Stimulated activated CD4-positive, alpha-beta T cell treated with anti-CD3 and anti-CD28 coated beads, Interleukin-4, amount 100 ng/mL, for 1 hour (primary cell): ENCODE measurements around the gene TRIP13.
A peak's percentile ranks its signal among the peaks of the same experiment; 100 is the strongest.
"Not testable (repeated sequence)": the region's sequence is repeated elsewhere in the genome, so short reads cannot be mapped to it uniquely, and the experiment has no call there.

ENCODE experiments used
- DNase-seq: peaks from one replicate; pipeline ENCODE4 v3.0.0-alpha.2; 2020

Gene TRIP13, protein sequence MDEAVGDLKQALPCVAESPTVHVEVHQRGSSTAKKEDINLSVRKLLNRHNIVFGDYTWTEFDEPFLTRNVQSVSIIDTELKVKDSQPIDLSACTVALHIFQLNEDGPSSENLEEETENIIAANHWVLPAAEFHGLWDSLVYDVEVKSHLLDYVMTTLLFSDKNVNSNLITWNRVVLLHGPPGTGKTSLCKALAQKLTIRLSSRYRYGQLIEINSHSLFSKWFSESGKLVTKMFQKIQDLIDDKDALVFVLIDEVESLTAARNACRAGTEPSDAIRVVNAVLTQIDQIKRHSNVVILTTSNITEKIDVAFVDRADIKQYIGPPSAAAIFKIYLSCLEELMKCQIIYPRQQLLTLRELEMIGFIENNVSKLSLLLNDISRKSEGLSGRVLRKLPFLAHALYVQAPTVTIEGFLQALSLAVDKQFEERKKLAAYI

GRCh38 chr5:892394-893136 lies at the start of gene TRIP13, which contains the start of gene BRD9:
Gene TRIP13 (plus strand): TSS chr5:892884. CDS start chr5:892999, 115 bp downstream.
Gene BRD9 (minus strand): TSS chr5:892801. CDS start chr5:892657, 144 bp downstream.
- DNase-seq, result peak; percentile 86

GRCh38 chr5:843371-843770 lies 49.3 kb upstream of the TRIP13 start:
- DNase-seq, result not testable (repeated sequence)

DNA sequence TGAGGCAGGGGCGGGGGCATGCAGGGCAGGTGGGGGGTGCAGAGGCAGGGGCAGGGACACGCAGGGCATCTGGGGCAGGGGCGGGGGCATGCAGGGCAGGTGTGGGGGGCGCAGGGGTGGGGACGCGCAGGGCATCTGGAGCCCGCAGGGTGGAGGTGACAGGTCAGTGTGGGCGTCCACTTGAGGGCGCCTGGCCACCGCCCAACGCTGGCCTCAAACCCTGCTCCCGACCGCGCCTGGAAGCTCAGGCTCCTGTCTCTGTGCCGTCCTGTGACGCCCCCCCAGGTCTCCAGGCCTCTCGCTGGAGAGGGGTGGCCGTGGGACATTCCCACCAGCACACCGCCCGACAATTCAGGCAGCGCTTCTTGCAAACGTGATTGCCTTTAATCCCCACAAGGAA lies 48.8 kb upstream of the TRIP13 start:
- DNase-seq, result not testable (repeated sequence)

DNA sequence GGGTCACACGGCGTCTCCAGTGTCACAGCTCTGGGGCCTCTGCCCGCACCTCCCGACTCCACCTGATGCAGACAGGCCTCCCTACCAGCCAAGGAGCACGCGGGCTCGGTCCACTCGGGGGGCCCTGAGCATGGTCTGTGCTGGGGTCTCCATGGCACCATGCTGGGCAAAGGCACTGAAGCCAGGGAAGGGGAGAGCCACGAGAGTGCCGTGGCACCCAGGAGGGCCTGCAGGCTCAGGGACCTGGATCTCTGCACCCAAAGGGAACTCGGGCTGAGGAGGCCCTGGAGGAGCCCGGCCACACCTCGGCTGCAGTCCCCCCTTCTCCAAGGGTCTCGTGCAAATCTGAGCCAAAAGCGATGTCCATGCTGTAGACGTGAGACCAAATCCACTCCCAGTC lies 48.3 kb upstream of the TRIP13 start:
- DNase-seq, result not testable (repeated sequence)

DNA sequence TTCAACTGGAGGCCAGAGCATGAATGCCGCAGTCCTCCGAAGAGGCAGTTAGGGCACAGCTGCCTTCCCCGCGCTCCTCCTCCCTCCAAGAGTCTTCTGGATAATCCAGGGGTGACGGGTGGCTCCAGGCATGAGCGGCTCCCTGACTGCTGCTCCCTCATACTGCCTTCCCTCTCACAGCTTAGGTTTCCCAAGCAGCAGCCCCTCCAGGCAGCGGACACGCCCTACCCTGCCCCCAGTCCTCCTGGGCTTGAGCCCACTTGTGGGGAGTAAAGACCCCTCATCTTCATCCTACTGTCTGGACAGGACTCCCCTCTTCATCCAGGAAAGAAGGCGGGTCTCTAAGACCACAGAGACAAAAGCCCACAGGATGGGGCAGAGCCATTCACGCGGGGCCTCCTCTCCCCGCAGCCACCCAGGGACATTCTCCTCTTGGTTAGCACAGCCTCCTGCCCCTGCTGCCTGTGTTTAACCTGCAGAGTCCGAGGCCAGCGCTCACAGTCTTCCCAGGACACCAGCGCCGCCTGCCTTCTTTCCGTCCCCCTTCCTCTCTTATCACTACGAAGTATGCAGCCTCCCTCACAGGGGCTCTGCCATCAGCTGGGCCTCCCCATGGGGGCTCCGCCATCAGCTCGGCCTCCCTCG lies 47.5 kb upstream of the TRIP13 start:
- not testable (repeated sequence) for DNase-seq

GRCh38 chr5:845676-846601 lies 46.7 kb upstream of the TRIP13 start:
- not testable (repeated sequence) for DNase-seq

DNA sequence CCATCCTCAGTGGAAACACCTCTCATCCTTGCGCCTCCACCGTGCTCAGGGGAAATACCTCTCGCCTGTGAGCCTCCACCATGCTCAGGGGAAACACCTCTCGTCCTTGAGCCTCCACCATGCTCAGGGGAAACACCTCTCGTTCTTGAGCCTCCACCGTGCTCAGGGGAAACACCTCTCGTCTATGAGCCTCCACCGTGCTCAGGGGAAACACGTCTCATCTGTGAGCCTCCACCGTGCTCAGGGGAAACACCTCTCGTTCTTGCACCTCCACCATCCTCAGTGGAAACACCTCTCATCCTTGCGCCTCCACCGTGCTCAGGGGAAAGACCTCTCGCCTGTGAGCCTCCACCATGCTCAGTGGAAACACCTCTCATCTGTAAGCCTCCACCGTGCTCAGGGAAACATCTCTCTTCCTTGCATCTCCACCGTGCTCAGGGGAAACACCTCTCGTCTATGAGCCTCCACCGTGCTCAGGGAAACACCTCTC lies 46.0 kb upstream of the TRIP13 start:
- DNase-seq, result not testable (repeated sequence)

- not testable (repeated sequence) for DNase-seq
Measured at GRCh38 chr5:847212-847611, 45.5 kb upstream of the TRIP13 start.

DNA sequence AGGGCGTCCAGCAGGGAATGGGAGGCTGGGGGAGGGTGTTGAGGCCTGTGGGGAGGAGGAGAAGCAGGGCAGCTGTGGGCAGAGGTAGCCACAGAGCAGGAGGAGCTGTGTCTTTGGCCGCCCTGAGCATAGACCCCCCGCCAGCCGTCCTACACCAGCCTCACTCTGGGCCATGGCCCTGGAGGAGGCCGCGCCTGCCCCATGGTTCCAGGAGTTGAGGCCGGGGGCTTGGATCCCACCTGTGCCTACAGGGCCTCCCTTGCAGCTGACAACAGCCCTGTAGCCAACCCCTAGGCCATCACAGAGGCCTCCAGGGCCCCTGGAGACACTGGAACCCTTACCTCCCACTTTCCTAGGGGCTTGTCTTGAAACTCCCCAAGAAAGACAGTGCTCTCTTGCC lies 44.9 kb upstream of the TRIP13 start:
- not testable (repeated sequence) for DNase-seq

DNA sequence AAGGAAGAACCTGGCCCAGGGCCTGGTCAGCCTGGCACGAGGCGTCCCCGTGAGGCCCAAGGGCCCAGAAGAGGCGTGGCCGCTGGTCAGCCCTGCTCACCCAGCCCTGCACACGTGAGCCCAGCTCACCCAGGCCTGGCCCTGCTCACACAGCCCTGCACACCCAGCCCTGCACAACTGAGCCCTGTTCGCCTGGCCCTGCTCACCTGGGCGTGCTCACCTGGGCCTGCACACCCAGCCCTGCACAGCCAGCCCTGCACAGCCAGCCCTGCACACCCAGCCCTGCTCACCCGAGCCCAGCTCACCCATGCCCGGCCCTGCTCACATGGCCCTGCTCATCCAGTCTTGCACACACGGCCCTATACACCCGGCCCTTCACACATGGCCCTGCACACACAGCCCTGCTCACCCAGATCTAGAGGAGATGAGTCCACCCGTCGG lies 44.0 kb upstream of the TRIP13 start:
- DNase-seq, result no peak

GRCh38 chr5:849651-850301 lies 42.9 kb upstream of the TRIP13 start:
- no peak for DNase-seq

GRCh38 chr5:850511-851006 lies 42.1 kb upstream of the TRIP13 start, which contains the start of gene ZDHHC11:
Gene ZDHHC11 (minus strand): TSS chr5:850986. CDS start chr5:850602, 384 bp downstream.
- DNase-seq, result no peak

DNA sequence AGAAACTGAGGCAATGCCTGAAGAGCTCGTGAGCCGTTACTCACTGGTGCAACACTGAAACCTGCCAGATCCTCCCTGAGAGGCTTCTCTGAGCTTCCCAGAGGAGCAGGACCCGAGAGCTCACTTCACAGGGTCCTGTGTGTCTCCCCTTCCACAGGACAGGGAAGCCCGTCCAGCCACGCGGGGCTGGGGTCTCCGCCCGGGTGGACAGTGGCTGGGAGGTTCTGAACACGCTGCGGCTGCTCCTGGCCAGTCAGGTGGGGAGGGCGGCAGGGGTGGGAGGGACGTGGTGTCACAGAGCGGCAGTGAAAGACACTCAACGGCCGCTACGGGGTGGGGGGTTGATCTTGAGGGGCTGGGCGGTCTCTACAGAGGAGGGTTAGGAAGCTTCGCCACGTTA lies 41.6 kb upstream of the TRIP13 start:
- DNase-seq, result peak; percentile 0

DNA sequence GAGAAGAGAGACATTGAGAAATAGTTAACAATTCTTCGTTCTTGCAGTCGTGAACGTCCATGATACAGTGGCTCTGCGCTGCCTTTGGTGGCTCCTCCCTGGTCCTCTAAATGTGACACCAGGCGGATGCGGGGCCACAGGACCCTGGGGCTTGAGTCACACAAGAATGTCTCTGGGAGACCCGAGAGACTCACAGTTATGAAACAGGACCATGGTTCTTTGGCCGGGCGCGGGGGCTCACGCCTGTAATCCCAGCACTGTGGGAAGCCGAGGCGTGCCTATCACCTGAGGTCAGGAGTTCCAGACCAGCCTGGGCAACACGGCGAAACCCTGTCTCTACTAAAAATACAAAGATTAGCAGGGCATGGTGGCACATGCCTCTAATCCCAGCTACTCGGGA lies 41.1 kb upstream of the TRIP13 start:
- DNase-seq, result no peak

- no peak for DNase-seq
Measured at GRCh38 chr5:852018-852417, 40.7 kb upstream of the TRIP13 start.

DNA sequence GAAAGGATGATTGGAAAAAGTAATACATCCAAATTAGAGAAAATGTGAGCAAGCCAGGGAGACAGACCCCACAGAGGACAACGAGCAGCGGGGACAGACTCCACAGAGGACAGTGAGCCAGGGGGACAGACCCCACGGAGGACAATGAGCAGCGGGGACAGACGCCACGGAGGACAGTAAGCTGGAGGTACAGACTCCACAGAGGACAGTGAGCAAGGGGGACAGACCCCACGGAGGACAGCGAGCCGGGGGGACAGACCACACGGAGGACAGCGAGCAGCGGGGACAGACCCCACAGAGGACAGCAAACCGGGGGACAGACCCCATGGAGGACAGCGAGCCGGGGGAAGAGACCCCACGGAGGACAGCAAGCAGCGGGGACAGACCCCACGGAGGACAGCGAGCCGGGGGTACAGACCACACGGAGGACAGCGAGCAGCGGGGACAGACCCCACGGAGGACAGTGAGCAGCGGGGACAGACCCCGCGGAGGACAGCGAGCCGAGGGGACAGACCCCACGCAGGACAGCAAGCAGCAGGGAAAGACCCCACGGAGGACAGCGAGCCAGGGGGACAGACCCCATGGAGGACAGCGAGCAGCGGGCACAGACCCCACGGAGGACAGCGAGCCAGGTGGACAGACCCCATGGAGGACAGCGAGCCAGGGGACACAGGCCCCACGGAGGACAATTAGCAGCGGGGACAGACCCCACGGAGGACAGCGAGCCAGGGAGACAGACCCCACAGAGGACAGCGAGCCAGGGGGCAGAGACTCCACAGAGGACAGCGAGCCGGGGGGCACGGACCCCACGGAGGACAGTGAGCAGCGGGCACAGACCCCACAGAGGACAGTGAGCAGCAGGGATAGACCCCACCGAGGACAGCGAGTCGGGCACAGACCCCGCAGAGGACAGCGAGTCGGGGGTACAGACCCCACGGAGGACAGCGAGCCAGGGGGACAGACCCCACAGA lies 40.0 kb upstream of the TRIP13 start:
- peak; percentile 1 for DNase-seq

DNA sequence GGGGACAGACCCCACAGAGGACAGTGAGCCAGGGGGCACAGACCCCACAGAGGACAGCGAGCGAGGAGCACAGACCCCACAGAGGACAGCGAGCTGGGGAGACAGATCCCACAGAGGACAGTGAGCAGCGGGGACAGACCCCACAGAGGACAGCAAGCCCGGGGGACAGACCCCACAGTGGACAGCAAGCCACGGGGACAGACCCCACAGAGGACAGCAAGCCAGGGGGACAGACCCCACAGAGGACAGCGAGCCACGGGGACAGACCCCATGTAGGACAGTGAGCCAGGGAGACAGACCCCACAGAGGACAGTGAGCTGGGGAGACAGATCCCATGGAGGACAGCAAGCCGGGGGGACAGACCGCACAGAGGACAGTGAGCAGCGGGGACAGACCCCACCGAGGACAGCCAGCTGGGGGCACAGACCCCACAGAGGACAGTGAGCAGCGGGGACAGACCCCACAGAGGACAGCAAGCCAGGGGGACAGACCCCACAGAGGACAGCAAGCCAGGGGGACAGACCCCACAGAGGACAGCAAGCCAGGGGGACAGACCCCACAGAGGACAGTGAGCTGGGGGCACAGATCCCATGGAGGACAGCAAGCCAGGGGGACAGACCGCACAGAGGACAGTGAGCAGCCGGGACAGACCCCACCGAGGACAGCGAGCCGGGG lies 39.1 kb upstream of the TRIP13 start:
- DNase-seq, result not testable (repeated sequence)

DNA sequence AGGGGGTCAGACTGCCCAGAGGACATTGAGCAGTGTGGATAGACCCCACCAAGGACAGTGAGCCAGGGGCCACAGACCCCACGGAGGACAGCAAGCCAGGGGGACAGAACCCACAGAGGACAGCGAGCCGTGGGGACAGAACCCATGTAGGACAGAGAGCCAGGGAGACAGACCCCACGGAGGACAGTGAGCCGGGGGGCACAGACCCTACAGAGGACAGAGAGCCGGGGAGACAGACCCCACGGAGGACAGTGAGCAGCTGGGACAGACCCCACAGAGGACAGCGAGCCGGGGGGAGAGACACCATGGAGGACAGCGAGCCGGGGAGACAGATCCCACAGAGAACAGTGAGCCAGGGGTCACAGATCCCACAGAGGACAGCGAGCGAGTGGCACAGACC lies 38.5 kb upstream of the TRIP13 start:
- DNase-seq, result no peak
